Stomach smooth muscle (tissue), 2 donors: ENCODE results near the gene FAR1.
A peak's percentile ranks its signal among the peaks of the same experiment; 100 is the strongest.
"Not testable (repeated sequence)": the region's sequence is repeated elsewhere in the genome, so short reads cannot be mapped to it uniquely, and the experiment has no call there.

ENCODE experiments used
- H3K27ac ChIP-seq: one replicate; pipeline ENCODE4 v1.7.0; 2013; ENCODE audit warnings: mild to moderate bottlenecking, low read length, inconsistent platforms
- H3K27me3 ChIP-seq, 2 donors: one replicate each; pipeline ENCODE4 v1.7.0; 2013; ENCODE audit warnings: low read length in 2 of 2; ENCODE audit not compliant: insufficient read depth in 2 of 2, control insufficient read depth in 1 of 2
- H3K36me3 ChIP-seq, 2 donors: one replicate each; pipeline ENCODE4 v1.7.0; 2013; ENCODE audit warnings: low read length in 2 of 2; ENCODE audit not compliant: control insufficient read depth in 2 of 2, insufficient read depth in 2 of 2
- H3K4me1 ChIP-seq: one replicate; pipeline ENCODE4 v1.7.0; 2013; ENCODE audit warnings: low read length; ENCODE audit not compliant: control insufficient read depth, insufficient read depth
- H3K4me3 ChIP-seq, 2 donors: one replicate each; pipeline ENCODE4 v1.7.0; 2013; ENCODE audit warnings: low read length in 2 of 2
- H3K9ac ChIP-seq, 2 donors: one replicate each; pipeline ENCODE4 v1.7.0; 2013; ENCODE audit warnings: low read length in 2 of 2, mild to moderate bottlenecking in 1 of 2
- H3K9me3 ChIP-seq, 2 donors: one replicate each; pipeline ENCODE4 v1.7.0; 2013; ENCODE audit warnings: low read length in 2 of 2; ENCODE audit not compliant: control insufficient read depth in 2 of 2
- donor health status: healthy.
- donor health status: Pancreatic carcinoma.

The FAR1 gene, protein sequence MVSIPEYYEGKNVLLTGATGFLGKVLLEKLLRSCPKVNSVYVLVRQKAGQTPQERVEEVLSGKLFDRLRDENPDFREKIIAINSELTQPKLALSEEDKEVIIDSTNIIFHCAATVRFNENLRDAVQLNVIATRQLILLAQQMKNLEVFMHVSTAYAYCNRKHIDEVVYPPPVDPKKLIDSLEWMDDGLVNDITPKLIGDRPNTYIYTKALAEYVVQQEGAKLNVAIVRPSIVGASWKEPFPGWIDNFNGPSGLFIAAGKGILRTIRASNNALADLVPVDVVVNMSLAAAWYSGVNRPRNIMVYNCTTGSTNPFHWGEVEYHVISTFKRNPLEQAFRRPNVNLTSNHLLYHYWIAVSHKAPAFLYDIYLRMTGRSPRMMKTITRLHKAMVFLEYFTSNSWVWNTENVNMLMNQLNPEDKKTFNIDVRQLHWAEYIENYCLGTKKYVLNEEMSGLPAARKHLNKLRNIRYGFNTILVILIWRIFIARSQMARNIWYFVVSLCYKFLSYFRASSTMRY

DNA sequence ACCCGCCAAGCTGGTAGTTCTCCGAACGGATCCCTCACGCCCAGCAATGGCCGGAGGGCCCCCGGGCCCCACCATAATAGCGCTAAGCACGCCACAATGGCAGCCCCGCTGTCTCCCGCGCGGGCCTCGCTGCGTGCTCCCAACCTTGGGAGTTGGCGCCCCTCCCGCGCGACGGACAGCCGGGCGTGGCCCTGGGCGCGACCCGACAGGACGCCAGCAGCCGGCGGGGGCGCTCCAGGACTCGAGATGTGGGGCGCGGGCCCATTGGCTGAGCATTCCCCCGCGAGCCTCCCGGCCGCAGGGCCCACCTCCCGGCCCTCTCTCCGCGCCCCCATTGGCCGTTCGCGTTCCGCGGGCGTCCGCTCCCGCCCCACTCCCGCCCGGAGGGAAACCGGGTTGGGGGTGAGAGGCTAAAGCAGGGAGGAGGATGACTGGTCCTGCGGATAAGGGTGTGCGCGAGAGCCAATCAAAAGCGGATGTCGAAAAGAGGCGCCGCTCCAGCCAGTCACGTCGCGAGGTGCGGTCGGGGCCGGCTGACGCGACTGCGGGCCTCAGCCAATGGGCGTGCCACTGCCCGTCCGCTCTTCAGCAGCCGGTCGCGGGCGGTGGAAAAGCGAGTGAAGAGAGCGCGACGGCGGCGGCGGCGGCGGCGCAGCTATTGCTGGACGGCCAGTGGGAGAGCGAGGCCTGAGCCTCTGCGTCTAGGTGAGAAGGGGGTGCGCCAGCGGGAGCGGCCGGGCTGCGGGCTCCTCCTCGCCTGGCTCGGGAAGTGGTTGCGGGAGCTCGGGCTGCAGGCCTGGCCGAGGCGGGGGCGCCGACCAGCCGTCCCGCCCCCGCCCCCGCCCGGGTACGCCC is at the start of gene FAR1:
FAR1 (plus strand) TSS at position 567 of the 855 bp plus-strand sequence. CDS start 26,098 bp downstream, outside the sequence.
- H3K27me3 ChIP-seq = no peaks in the 10 kb centered on the region
- H3K36me3 ChIP-seq = no peaks in the 10 kb centered on the region
- H3K27ac ChIP-seq = peak within 1 kb of the TSS; percentile 73
- H3K9ac ChIP-seq = peak within 1 kb of the TSS; percentile 84 to 92
- peaks cover 16% of the 10 kb centered on the region for H3K4me1 ChIP-seq
- peak within 1 kb of the TSS; percentile 87 for H3K4me3 ChIP-seq
- H3K9me3 ChIP-seq = no peaks in the 10 kb centered on the region

DNA sequence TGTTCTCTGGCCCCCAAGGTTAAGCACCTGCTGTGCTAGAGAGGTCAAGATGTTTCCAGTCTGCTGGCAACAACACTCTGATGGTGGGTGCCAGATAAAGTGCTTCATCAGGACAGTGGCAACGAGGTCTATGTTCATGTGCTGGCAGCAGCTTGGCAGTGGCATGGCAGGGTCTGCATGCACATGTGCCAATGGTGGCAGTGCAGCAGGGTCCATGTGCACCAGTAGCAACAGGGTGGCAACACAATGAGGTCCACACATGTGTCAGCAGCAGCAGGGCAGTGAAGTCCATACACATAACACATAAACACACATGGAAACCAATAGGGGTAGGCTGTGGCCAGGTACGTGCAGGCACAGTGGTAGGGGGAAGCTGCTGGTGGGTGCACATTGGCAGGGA is 48.4 kb upstream of the FAR1 start:
- no peaks in the 10 kb centered on the region for H3K36me3 ChIP-seq
- no peaks in the 10 kb centered on the region for H3K4me1 ChIP-seq
- H3K9ac ChIP-seq = no peak overlapping the region
- H3K27me3 ChIP-seq = no peaks in the 10 kb centered on the region
- no peak overlapping the region for H3K27ac ChIP-seq
- H3K9me3 ChIP-seq = peaks cover 0 to 4% of the 10 kb centered on the region in 2 donors
- no peak overlapping the region for H3K4me3 ChIP-seq

GRCh38 chr11:13626818-13627217 is 41.6 kb upstream of the FAR1 start:
- H3K27ac ChIP-seq, H3K9ac ChIP-seq, H3K4me3 ChIP-seq, H3K36me3 ChIP-seq, H3K27me3 ChIP-seq, H3K9me3 ChIP-seq, H3K4me1 ChIP-seq: not testable (repeated sequence)

DNA sequence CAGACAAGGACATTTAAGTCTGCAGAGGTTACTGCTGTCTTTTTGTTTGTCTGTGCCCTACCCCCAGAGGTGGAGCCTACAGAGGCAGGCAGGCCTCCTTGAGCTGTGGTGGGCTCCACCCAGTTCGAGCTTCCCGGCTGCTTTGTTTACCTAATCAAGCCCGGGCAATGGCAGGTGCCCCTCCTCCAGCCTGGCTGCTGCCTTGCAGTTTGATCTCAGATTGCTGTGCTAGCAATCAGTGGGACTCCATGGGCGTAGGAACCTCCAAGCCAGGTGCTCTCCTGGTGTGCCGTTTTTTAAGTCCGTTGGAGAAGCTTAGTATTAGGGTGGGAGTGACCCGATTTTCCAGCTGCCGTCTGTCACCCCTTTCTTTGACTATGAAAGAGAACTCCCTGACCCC is 39.8 kb upstream of the FAR1 start:
- not testable (repeated sequence) for H3K9me3 ChIP-seq, H3K9ac ChIP-seq, H3K27me3 ChIP-seq, H3K27ac ChIP-seq, H3K36me3 ChIP-seq, H3K4me3 ChIP-seq, H3K4me1 ChIP-seq

- no peaks in the 10 kb centered on the region for H3K27me3 ChIP-seq
- H3K4me1 ChIP-seq = no peaks in the 10 kb centered on the region
- no peaks in the 10 kb centered on the region for H3K9me3 ChIP-seq
- no peak overlapping the region for H3K9ac ChIP-seq
- H3K36me3 ChIP-seq = no peaks in the 10 kb centered on the region
- H3K4me3 ChIP-seq = no peak overlapping the region
- no peak overlapping the region for H3K27ac ChIP-seq
Observed at GRCh38 chr11:13629779-13630178, 38.7 kb upstream of the FAR1 start.

- Histone ChIP-seq H3K36me3 (no peaks in the 10 kb centered on the region), H3K4me1 (no peaks in the 10 kb centered on the region), H3K9ac (no peak overlapping the region), H3K27me3 (no peaks in the 10 kb centered on the region), H3K4me3 (no peak overlapping the region), H3K27ac (no peak overlapping the region), H3K9me3 (no peaks in the 10 kb centered on the region)
Observed at GRCh38 chr11:13635290-13635689, 33.2 kb upstream of the FAR1 start.

DNA sequence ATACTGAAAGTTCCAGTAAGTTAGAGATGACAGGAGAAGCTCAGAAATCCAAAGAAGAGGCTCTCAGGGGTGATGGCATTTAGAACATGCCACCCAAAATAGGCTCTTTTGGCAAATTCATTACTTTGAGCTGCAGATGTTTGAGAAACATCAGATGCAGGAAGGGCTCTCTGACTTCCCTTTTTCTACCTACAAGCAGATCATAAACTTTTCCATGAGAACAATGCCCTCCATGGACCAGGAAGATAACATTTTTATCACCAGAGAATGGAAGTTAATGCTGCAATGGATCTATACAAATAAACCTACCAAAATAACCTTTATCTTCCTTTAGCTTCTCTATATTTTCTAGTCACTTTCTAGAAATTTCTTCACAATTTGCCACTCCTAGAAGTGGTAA is 32.7 kb upstream of the FAR1 start:
- Histone ChIP-seq H3K27ac (no peak overlapping the region), H3K36me3 (no peaks in the 10 kb centered on the region), H3K4me3 (no peak overlapping the region), H3K4me1 (no peaks in the 10 kb centered on the region), H3K27me3 (no peaks in the 10 kb centered on the region), H3K9ac (no peak overlapping the region), H3K9me3 (no peaks in the 10 kb centered on the region)

- H3K9me3 ChIP-seq = no peaks in the 10 kb centered on the region
- no peaks in the 10 kb centered on the region for H3K36me3 ChIP-seq
- no peak overlapping the region for H3K4me3 ChIP-seq
- H3K27ac ChIP-seq = no peak overlapping the region
- H3K4me1 ChIP-seq = no peaks in the 10 kb centered on the region
- H3K9ac ChIP-seq = no peak overlapping the region
- no peaks in the 10 kb centered on the region for H3K27me3 ChIP-seq
Observed at GRCh38 chr11:13637125-13638069, 31.1 kb upstream of the FAR1 start.

- Histone ChIP-seq H3K27me3 (no peaks in the 10 kb centered on the region), H3K9ac (no peak overlapping the region), H3K4me3 (no peak overlapping the region), H3K9me3 (no peaks in the 10 kb centered on the region), H3K4me1 (no peaks in the 10 kb centered on the region), H3K36me3 (no peaks in the 10 kb centered on the region), H3K27ac (no peak overlapping the region)
Observed at GRCh38 chr11:13638422-13638821, 30.0 kb upstream of the FAR1 start.

DNA sequence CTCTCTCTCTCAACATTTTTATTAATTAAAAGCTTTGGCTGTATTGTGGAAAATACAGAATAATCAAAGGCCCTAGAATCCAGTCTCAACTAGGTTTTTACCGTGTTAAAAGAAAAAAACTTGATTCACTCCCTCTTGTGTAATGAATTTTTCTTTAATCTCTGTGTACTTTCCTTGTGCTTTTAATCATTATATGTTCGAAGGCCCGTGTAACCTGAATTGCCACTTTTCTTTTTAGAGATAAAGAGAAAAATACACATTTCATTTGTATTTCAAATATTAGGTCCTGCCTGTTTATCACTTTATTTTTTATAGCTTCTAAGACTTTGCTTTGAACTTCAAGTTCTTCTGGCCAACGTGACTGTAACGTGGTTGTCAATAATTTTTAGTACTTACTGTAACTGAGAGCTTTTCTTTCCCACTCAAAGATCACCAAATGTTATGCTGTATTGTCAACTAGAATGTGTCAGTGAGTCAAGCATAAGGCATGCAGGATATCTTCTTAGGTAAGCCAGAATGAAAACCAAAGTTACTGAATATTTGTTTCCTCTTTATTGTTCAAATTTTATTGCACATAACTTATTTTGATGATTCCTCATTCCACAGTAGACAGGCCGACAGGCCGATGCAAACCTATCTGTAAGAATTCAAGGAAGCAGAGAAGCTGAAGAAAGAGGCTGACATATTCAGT is 23.3 kb upstream of the FAR1 start:
- H3K4me3 ChIP-seq = no peak overlapping the region
- no peaks in the 10 kb centered on the region for H3K27me3 ChIP-seq
- H3K9ac ChIP-seq = no peak overlapping the region
- H3K36me3 ChIP-seq = no peaks in the 10 kb centered on the region
- H3K4me1 ChIP-seq = no peaks in the 10 kb centered on the region
- no peak overlapping the region for H3K27ac ChIP-seq
- H3K9me3 ChIP-seq = no peaks in the 10 kb centered on the region
